ENCODE data around the gene ZNF570. TPM values are rescaled to one million over a fixed set of nuclear protein-coding genes. Genes with fewer than 3 reads are reported as not detected.

Gene ZNF570
- total and polyA plus RNA-seq, 9 of the 15 experiments (the other 6 are each of a cell fraction or from before 2014, with no cell fraction given), result 0.09 to 0.95 (median 0.38) TPM

DNA sequence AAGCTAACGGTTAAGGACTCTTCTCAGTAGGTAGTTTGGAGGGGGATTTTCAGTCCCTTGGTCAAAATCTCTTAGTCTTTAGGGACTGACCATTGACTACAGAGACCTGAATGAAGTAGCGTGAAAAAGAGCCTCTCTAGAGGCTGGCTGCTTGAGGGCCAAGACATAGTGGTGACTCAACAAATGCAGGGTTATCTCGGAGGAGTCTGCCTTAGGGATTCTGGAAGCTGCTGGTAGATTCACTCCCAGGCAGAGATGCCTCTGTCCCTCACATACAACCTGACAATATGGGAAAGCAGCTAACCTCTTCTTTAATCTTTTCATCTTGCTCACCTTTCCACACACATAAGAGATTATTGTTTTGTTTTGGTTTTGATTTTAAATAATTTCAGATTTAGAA lies 42.7 kb downstream of the ZNF570 start:
- no peak overlapping the region for H3K4me3 ChIP-seq
- no peaks in the 10 kb centered on the region for H3K9me1 ChIP-seq (ENCODE audit: control insufficient read depth, insufficient read depth, low read length)
- no peak overlapping the region for H3K9ac ChIP-seq (ENCODE audit: insufficient read depth in 1 of 2, low read depth in 2 of 2, low read length in 2 of 2)
- H3K27me3 ChIP-seq (ENCODE audit: control insufficient read depth in 2 of 2, insufficient read depth in 2 of 2, low read length in 2 of 2), result no peaks in the 10 kb centered on the region
- in situ Hi-C loops (cut with MboI), result no loop called here
- H3K4me1 ChIP-seq (replicated peaks in 1 of 2; ENCODE audit: control insufficient read depth in 2 of 2, insufficient read depth in 2 of 2, low read length in 2 of 2), result no peaks in the 10 kb centered on the region
- intact Hi-C loops (cut with micrococcal nuclease), result no loop called here
- H4K20me1 ChIP-seq (replicated peaks; ENCODE audit: control insufficient read depth, insufficient read depth, low read length), result no peaks in the 10 kb centered on the region
- ATAC-seq, result no peak
- no peak overlapping the region for H3K27ac ChIP-seq (ENCODE audit: extremely low read depth, low read depth, low read length)
- no peak for TF ChIP-seq CBFA2T2 (conservative IDR thresholded peaks at IDR 0.05)
- TF ChIP-seq, protein P1, sequence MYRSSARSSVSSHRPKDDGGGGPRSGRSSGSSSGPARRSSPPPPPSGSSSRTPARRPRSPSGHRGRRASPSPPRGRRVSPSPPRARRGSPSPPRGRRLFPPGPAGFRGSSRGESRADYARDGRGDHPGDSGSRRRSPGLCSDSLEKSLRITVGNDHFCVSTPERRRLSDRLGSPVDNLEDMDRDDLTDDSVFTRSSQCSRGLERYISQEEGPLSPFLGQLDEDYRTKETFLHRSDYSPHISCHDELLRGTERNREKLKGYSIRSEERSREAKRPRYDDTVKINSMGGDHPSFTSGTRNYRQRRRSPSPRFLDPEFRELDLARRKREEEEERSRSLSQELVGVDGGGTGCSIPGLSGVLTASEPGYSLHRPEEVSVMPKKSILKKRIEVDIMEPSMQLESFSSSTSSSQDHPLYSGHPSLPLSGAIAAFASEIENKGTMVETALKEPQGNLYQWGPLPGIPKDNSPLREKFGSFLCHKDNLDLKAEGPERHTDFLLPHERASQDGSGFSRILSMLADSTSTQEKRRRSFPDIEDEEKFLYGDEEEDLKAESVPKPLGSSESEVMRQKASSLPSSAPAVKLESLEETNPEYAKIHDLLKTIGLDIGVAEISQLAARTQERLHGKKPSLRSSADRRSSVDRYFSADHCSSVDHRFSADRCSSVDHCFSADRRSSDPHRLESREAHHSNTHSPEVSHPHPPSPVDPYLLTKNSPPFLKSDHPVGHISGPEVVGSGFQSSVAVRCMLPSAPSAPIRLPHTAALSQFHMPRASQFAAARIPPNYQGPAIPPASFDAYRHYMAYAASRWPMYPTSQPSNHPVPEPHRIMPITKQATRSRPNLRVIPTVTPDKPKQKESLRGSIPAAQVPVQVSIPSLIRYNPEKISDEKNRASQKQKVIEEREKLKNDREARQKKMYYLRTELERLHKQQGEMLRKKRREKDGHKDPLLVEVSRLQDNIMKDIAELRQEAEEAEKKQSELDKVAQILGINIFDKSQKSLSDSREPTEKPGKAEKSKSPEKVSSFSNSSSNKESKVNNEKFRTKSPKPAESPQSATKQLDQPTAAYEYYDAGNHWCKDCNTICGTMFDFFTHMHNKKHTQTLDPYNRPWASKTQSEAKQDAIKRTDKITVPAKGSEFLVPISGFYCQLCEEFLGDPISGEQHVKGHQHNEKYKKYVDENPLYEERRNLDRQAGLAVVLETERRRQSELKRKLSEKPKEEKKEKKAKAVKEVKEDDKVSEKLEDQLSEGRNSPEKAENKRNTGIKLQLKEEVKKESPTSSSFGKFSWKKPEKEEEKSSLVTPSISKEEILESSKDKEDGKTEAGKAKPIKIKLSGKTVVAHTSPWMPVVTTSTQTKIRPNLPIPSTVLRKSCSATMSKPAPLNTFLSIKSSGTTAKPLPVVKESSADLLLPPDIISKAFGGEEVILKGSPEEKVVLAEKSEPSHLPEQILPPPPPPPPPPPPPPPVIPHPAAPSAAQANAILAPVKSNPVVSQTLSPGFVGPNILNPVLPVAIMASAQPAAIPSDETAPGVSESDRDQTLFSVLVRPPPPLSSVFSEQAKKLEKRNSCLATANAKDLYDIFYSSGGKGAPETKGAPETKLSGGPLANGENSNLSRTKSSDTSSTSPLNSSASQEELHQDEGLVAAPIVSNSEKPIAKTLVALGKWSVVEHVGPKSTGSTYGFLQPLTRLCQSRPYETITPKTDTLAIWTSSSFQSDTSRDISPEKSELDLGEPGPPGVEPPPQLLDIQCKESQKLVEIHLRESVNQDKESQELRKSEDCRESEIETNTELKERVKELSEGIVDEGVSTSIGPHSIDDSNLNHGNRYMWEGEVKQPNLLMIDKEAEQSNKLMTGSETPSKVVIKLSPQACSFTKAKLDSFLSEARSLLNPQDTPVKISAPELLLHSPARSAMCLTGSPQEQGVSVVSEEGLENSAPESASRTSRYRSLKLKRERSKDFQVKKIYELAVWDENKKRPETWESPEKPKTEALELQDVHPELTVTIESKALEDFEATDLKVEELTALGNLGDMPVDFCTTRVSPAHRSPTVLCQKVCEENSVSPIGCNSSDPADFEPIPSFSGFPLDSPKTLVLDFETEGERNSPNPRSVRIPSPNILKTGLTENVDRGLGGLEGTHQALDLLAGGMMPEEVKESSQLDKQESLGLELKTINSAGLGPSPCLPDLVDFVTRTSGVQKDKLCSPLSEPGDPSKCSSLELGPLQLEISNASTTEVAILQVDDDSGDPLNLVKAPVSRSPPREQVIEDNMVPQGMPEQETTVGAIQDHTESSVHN (IDR thresholded peaks at IDR 0.05; ENCODE audit: borderline replicate concordance in 1 of 2, low read depth in 1 of 2), result no peak
- 0 out of 2 replicates have a peak, but pooled peaks cover 1% of the 10 kb centered on the region for H3K9me3 ChIP-seq (replicated peaks; ENCODE audit: control insufficient read depth, insufficient read depth, low read depth, low read length)
- H2AFZ ChIP-seq (ENCODE audit: low read depth, low read length), result no peak overlapping the region
- no peak overlapping the region for H3K4me2 ChIP-seq (ENCODE audit: insufficient read depth, low read length)
- no peaks in the 10 kb centered on the region for H3K79me2 ChIP-seq (ENCODE audit: control insufficient read depth, insufficient read depth, low read length)
- no peaks in the 10 kb centered on the region for H3K36me3 ChIP-seq (ENCODE audit: control insufficient read depth, insufficient read depth, low read length)
- no TSS peak for BruUV-seq (replicated peaks)
- FAIRE-seq, result no peak
- POLR2A ChIA-PET, result no interaction called here
- WGBS (ENCODE audit: insufficient coverage, low coverage, missing lambda C conversion rate), result 5% methylated on average over 3 of the region's 3 CpGs
- CTCF ChIA-PET (ENCODE audit: low intra/inter-chr PET ratio), result no interaction called here
- no peak for DNase-seq (ENCODE audit: extremely low read depth in 1 of 4, low spot score in 3 of 4)
